ENCODE data around the gene EIF4EBP2. TPM values are rescaled to one million over a fixed set of nuclear protein-coding genes. Genes with fewer than 3 reads are reported as not detected.
A peak's percentile ranks its signal among the peaks of the same experiment; 100 is the strongest.

EIF4EBP2 gene
- total and polyA plus RNA-seq, 2 donors (not counting 3 experiments of a cell fraction or from before 2014, with no cell fraction given): 18.2 to 47.0 TPM

- H3K9me3 ChIP-seq (replicated peaks; ENCODE audit: control insufficient read depth, insufficient read depth, low read length): no peaks in the 10 kb centered on the region
- ChIA-PET CTCF (interaction anchor here (1.0 to 7.7 kb wide), 4 partner anchors 12 to 236 kb away, joined by 3 to 196 read pairs (median 7); no protein-coding TSS in a partner anchor), POLR2A (no interaction called here)
- DNase-seq (ENCODE audit: low read depth, low spot score): no peak
- no peak for FAIRE-seq
- TF ChIP-seq FOS (IDR thresholded peaks at IDR 0.05; ENCODE audit: borderline replicate concordance, insufficient read depth, low read length) (no peak), JUN (IDR thresholded peaks at IDR 0.05; ENCODE audit: borderline replicate concordance, insufficient read depth, insufficient read length, low read depth) (no peak), MYC (IDR thresholded peaks at IDR 0.05; ENCODE audit: low read depth, low read length) (no peak), EZH2 (IDR thresholded peaks at IDR 0.05; ENCODE audit: borderline replicate concordance, low read depth, low read length, severe bottlenecking) (no peak), POLR2AphosphoS5 (IDR thresholded peaks at IDR 0.05; ENCODE audit: insufficient read depth, low read depth, low read length) (no peak), CTCF (IDR thresholded peaks at IDR 0.05; ENCODE audit: extremely low read depth in 1 of 2, insufficient read depth in 1 of 2, low read depth in 1 of 2, low read length in 2 of 2) (no peak), MAX (IDR thresholded peaks at IDR 0.05; ENCODE audit: insufficient read depth, insufficient read length) (no peak), GATA2 (IDR thresholded peaks at IDR 0.05; ENCODE audit: insufficient read depth, insufficient read length, low read depth, low read length) (no peak), POLR2A (IDR thresholded peaks at IDR 0.05; ENCODE audit: low read depth, low read length) (no peak)
- BruUV-seq (replicated peaks): no TSS peak
- H3K9ac ChIP-seq (replicated peaks; ENCODE audit: extremely low read depth, insufficient read depth, low read length): no peak overlapping the region
- H3K79me2 ChIP-seq (ENCODE audit: control insufficient read depth, insufficient read depth, low read length): no peaks in the 10 kb centered on the region
- no peaks in the 10 kb centered on the region for H3K4me1 ChIP-seq (ENCODE audit: control insufficient read depth, extremely low read depth, insufficient read depth, low read length)
- H3K4me3 ChIP-seq (replicated peaks in 1 of 3; ENCODE audit: insufficient read depth in 1 of 3, low read depth in 1 of 3, low read length in 3 of 3): no peak overlapping the region
- H3K27ac ChIP-seq (ENCODE audit: insufficient read depth, low read depth, low read length): no peak overlapping the region
- no peak overlapping the region for H3K4me2 ChIP-seq (ENCODE audit: insufficient read depth, low read length)
- H2AFZ ChIP-seq (ENCODE audit: low read depth, low read length): peak overlapping the region; percentile 10
- no peaks in the 10 kb centered on the region for H3K36me3 ChIP-seq (ENCODE audit: control insufficient read depth in 2 of 2, extremely low read depth in 1 of 2, insufficient read depth in 2 of 2, low read length in 2 of 2)
- H4K20me1 ChIP-seq (replicated peaks; ENCODE audit: control insufficient read depth, extremely low read depth, insufficient read depth, low read length): no peaks in the 10 kb centered on the region
- no peaks in the 10 kb centered on the region for H3K9me1 ChIP-seq (replicated peaks; ENCODE audit: control insufficient read depth, extremely low read depth, insufficient read depth, low read length)
- peaks cover 10 to 17% of the 10 kb centered on the region in 2 experiments for H3K27me3 ChIP-seq (ENCODE audit: control insufficient read depth in 2 of 2, insufficient read depth in 2 of 2, low read length in 2 of 2)
- intact Hi-C loops (cut with micrococcal nuclease) (no loop called here), dilution Hi-C loops (cut with MboI; ENCODE audit: extremely low pct_ligation_motif_present, low sequenced_read_pairs) (no loop called here)
These were observed 53.9 kb downstream of the EIF4EBP2 start for GRCh38 chr10:70457759-70458305.

All from endothelial cell of umbilical vein (primary cell).